HG03342 (cell line): Measurements from ENCODE around the gene SLC15A3.
"Not testable (repeated sequence)": the region's sequence is repeated elsewhere in the genome, so short reads cannot be mapped to it uniquely, and the experiment has no call there.

Experiments used
- ATAC-seq: cut with Tn5 transposase; IDR thresholded peaks from one replicate; pipeline ENCODE4 v1.9.1; 2021; ENCODE audit warnings: mild to moderate bottlenecking, moderate library complexity; ENCODE audit not compliant: unreplicated experiment

Gene SLC15A3

GRCh38 chr11:60915248-60915914 is 36.6 kb downstream of the SLC15A3 start:
- ATAC-seq = peak; percentile 35

DNA sequence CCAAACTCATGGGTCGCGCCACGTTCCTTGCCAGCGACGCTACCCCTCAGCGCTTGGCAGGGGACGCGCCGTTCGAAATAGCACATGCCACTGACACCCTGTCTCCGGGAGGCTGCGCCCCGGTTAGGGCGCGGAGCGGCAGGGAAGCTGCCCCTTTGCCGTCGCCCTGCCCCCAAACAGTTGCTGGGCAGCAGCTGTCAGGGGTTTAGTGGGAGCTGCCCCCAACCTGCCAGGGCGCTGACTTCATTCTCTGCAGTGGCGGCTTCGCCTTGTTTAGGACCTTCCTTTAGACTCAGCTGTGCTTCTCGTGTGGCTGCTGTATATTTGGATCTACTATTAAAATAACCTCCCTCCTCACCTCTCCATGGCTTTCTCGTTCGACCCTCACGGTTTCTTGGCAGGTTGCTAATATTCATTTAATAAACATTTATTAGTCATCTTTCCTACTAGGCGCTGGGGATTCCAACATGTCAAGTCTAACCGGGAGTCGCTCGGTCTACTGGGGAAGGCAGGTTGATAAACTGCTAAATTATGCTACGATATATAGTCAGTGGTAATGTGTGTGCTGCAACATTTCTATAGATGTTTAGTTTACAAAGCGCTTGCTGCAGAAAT is 37.2 kb downstream of the SLC15A3 start:
- peak; percentile 4 for ATAC-seq

GRCh38 chr11:60913793-60914632 is 38.0 kb downstream of the SLC15A3 start, which contains the start of gene TMEM109:
Gene TMEM109 (plus strand): TSS chr11:60914158. CDS start chr11:60919694, 5,536 bp downstream.
- peak; percentile 44 for ATAC-seq

DNA sequence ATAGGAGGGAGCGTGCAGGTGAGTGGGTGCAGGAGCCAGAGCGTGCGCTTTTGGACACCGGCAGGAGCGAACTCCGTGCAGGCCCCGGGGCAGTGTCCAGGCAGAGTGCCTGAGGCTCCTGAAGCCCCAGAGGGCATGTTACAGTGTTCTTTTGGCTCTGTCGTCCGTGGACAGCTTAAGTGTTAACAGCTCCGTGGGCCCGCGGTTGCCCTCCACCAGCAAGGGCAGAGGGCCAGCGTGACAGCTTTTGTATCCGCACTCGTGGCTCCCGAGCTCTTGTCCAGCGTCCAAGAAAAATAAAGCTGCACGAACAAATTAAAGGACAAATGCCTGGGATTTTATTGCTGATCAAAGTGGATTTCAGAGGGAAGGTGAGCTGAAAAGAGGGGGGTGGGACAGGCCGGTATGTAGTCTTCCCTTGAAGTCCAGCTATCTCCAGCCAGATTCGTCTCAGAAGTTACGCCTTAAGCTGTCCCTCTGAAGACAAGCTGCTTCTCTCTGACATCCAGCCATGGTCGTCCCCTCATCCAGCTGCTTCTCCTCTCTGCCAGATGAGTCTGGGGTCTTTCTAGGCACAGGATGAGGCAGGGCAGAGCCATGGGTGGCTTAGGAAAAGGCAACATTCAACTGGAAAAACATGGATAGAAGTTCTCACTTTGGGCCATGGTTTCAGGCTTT is 39.0 kb downstream of the SLC15A3 start:
- ATAC-seq = no peak

DNA sequence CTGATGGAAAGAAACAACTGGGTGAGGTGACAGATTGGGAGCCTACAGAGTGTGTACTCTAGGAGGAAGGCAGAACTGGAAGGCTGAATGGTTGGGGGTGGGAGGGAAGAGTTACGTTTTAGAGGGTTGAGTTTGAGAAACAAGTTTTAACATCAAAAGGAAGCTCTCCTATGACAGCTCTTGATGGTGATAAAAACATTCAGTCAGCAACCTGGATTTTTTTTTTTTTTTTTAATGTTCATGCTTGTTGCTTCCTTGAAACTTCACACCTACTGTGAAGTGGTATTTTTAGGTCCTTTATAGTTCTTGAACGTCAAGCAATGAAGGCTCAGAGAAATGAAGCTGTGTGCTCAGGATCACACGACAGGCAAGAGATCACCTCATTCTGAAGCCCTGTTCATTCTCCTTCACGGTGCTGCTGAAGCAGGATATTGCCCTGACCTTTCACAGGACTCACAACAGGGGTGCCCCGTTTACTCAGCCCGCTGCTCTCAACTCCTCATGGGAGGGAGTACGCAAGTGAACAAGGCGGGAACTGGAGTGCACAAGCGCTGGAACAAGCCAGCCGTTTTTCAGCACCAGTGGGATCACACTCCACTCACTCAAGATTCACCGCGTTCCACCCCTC is 39.6 kb downstream of the SLC15A3 start:
- ATAC-seq = no peak

DNA sequence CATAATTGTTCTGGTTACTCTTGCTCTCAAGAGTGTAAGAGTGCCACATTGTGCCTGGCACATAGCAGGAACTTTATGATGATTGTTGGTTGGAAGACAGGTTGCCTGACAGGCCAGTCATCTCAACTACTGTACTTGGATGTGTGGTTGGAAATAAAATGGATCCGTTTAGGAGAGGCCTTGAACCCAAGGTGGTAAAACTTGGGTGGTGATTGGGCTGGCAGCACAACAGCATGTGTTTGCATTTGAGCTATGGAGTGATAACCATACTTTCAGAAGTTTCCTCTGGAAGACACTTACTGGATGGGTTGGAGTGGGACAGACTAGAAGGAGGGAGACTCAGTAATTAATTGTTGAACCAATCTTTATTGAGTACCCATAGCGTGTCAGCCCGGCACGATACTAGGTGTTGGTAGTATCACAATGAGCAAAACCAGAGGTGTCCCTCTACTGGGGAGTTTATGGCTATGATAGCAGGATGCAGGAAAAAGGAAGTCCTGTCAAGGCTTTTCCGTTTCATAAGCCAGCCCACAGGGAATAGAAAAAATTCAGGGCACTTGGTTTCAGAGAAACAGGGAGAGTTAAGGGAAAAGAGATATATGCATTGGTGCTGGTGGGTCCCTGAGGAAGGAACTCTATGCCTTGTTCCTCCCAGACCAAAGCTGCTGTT is 41.1 kb downstream of the SLC15A3 start:
- no peak for ATAC-seq

GRCh38 chr11:60910281-60910687 is 41.7 kb downstream of the SLC15A3 start:
- peak; percentile 33 for ATAC-seq

DNA sequence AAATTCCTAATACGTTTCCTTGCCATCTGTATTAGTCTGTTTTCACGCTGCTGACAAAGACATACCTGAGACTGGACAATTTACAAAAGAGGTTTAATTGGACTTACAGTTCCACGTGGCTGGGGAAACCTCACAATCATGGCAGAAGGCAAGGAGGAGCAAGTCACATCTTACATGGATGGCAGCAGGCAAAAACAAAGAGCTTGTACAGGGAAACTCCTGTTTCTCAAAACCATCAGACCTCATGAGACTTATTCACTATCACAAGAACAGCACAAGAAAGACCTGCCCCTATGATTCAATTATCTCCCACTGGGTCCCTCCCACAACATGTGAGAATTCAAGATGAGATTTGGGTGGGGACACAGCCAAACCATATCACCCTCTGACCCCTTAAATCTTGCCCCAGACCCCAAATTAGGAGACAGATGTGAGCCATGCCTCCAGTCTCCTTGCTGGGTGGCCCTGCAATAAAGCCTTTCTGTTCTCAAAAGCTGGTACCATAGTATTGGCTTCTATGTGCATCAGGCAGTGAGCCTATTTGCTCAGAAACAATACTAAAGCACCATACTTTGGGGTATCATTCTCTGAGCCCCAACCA is 42.2 kb downstream of the SLC15A3 start:
- not testable (repeated sequence) for ATAC-seq

DNA sequence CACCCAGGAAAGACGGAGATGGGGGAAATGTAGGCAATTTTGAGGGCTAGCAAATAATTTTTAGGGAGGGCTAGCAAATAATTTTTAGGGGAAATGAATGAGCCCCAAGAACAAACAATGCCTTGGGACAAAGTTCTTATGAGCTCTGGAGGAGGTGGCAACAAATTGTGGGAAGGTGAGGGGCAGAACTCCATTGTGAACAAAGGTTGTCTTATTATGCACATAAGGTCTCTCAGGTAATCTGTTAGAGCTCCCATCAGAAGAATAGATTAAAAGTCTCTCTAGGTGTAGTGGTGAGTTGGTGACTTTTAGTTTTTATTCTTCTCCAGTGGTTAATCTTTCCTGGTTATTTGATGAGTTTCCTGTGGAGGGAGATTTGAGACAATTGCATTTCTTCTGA is 43.2 kb downstream of the SLC15A3 start:
- ATAC-seq = no peak

DNA sequence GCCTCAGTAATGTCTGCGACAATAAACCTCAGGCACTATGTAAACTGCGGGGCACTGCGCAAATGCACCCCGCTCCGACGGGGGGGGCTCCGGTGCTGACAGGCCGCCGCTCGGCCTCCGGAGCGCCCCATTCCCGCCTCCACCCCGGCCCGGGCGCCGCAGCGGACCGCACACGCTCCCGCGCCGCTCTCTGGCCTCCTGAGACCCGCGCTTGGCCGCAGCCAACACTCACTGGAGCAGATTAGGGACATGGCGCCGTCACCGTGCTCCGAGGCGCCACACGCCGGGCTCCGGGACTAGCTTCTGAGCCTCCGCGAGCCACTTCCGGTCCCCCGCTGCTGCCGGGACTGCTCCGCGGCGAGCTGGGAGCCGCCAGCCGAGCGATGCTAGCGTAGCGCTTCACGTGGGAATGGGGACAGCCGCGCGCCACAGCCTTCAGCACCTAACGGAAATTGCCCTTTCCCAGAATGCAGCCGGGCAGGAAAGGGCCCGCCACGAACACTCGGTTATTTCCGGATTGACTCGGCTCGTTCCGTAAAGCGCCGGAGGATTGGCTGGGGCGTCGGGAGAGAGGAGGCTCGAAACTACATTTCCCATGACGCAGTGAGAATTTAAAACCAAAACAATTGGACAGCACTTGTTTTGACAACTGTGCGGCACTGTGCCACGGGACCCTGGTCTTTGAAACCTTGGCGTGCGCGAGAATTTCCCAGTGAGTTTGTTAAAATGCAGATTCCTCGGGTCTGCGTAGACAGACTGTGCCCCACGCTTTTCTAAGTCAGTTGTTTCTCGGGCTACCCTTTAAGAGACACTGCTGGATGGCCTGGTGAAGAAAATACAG is 45.6 kb downstream of the SLC15A3 start, which contains the start of gene PRPF19:
Gene PRPF19 (minus strand): TSS at position 454 of the 841 bp plus-strand sequence. CDS start 203 bp downstream, at position 251.
- ATAC-seq = peak; percentile 68

DNA sequence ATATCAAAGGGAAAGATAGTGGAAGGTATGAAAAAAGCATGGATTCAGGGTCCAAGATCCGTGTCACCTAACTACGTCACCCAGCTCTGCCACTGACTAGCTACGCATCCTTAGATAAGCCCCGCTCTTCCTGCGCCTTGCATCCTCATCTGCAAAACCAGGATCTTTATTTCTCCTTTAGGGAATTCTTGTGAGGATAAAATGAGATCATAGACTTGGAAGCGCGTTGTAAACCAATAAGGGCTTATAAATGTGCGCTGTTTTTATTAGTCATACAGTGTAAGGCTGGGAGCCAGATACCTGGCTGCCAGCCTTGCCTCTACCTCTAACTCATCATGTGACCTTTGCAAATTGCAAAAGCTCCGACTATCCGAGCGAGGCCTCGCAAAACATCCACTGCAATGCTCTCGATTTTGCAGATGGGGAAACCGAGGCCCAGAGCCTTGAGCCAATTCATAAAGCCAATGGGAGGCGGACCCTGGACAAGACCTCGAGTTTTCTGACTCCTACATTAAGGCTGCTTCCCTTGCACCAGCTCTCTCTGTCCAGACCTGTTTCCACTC is 46.3 kb downstream of the SLC15A3 start:
- no peak for ATAC-seq

GRCh38 chr11:60905047-60905446 is 46.9 kb downstream of the SLC15A3 start:
- no peak for ATAC-seq

- ATAC-seq = no peak
Observed at GRCh38 chr11:60902625-60903024, 49.4 kb downstream of the SLC15A3 start.

GRCh38 chr11:60900673-60901404 is 51.1 kb downstream of the SLC15A3 start:
- ATAC-seq = no peak

DNA sequence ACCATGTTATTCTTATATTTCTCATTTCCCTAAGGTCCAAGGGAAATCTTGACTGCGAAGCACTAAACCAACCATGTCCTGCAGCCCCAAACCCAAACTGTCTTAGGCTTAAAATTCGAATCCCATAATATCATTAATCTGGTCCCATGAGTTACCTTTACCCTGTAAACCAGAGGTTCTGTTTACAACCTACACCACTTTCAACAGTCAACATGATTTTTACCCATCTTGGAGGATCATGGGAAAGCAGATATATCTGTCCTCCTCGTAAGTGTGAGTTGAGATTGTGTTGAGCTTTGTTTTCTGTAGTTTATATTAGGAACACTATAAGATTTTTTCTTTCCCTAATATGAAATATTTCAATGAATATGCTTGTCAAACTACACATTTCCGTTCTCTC is 52.0 kb downstream of the SLC15A3 start:
- ATAC-seq = no peak

DNA sequence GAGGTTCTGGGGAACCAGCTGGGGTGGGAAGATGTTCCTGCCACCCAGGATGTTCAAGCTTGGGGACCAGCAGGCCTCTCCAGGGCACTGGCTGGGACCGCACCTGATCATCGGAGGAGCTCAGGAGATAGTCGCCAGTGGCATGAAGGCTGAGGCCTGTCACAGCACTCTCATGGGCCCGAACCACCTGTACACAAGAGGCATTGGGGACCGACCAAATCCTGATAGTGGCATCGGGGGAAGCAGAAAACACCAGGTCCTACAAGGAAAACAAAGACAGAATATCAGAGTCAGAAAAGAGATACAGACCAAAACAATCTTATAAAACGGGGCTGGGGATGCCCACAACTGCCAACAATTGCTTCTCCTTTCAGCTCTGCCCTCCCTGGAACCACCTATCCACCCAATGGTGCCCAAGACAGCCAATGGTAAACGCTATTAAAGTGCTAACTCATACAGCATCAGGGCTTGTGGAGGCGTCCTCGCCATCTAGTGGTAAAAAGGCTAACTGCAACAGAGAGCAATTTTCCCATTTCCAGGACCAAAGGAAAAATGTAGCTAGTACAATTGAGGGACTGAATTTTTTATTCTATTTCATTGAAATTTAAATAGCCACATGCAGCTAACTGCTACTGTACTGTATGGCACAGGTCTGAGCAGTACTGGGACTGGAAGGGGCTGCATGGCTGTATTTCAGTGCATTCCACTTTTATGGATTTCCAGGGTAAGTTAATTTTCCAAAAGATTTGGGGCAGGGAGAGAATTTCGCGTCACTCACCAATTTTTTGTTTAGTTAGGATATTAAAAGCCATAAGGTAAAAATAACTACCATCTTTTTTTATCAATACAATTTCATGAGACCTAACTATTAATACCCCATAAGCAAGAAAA is 52.7 kb downstream of the SLC15A3 start:
- ATAC-seq = no peak

DNA sequence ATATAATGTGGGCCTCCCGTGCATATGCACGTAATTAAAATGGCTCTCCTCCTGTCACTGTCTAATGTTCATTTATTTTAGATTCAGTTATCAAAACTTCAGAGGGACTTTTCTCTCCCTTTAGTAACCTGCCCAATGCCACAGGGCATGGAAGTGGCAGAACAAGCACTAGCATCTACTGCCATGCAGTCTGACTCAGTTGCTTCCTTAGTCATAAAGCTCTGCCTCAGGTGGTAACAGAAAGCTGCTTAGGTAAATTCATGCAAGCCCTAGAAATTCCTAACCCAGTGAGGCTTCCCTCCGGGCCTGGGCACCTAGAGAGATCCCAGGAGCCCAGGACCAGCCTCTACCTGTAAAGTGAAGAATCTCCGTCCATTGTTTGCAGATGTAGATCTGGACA is 54.5 kb downstream of the SLC15A3 start:
- ATAC-seq = no peak
